ENCODE data around the gene PIK3CA.
"Not testable (repeated sequence)": the region's sequence is repeated elsewhere in the genome, so short reads cannot be mapped to it uniquely, and the experiment has no call there.

DNA sequence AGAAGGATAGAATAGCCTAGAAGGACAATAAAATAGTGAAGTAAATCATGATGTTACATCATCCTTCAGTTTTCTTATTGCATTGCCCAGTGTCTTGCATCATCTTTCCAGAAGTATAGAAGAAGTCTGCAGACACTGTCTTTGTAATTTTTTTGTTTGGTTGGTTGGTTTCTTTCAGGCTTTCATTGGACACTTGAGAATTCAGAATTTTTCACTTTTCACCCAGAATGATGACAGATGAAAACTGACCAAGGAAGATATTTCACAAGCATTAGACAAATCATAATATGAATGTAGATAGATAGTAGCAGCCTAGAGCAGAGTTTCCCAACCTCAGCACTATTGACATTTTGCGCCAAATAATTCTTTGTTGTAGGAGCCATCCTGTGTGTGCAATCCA, 67.4 kb downstream of the PIK3CA start:
- not testable (repeated sequence) for TF ChIP-seq EZH2 (IDR thresholded peaks at IDR 0.05; ENCODE audit: low read depth, unreplicated experiment); CTCF (conservative IDR thresholded peaks at IDR 0.05; ENCODE audit: low read depth in 2 of 2)
